Activated CD8-positive, alpha-beta T cell treated with anti-CD3 and anti-CD28 coated beads for 36 hours (primary cell): ENCODE results near the gene SLC1A7. TPM values are rescaled to one million over a fixed set of nuclear protein-coding genes. Genes with fewer than 3 reads are reported as not detected.

Experiments
- ATAC-seq: fragments of 200-7000 bp; cut with Tn5 transposase; one replicate; pipeline ENCODE4 v1.10.0; 2021; ENCODE audit warnings: mild to moderate bottlenecking, moderate library complexity
- CTCF ChIA-PET: fragments of 350-600 bp; sonication (Branson Sonifier 250); formaldehyde crosslinking; loops from one replicate; lab custom pipeline; 2021; ENCODE audit warnings: antibody characterized with exemption; lab: Charles Lee
- POLR2A ChIA-PET: fragments of 350-600 bp; sonication (Branson Sonifier 250); formaldehyde crosslinking; loops from one replicate; lab custom pipeline; 2021; ENCODE audit warnings: antibody characterized with exemption; lab: Charles Lee
- DNase-seq: peaks from one replicate; pipeline ENCODE4 v3.0.0-alpha.2; 2020
- H3K27ac Mint-ChIP-seq: one replicate; pipeline ENCODE4 v1.8.0; 2021; ENCODE audit warnings: mild to moderate bottlenecking, mixed read lengths
- H3K27me3 Mint-ChIP-seq: one replicate; pipeline ENCODE4 v1.8.0; 2021; ENCODE audit warnings: mixed read lengths
- H3K36me3 Mint-ChIP-seq: one replicate; pipeline ENCODE4 v1.8.0; 2021; ENCODE audit warnings: low read depth, mixed read lengths
- H3K4me1 Mint-ChIP-seq: one replicate; pipeline ENCODE4 v1.8.0; 2021; ENCODE audit warnings: low read depth, mixed read lengths
- H3K4me3 Mint-ChIP-seq: one replicate; pipeline ENCODE4 v1.8.0; 2021; ENCODE audit warnings: mild to moderate bottlenecking, moderate library complexity, mixed read lengths
- H3K9me3 Mint-ChIP-seq: one replicate; pipeline ENCODE4 v1.8.0; 2021; ENCODE audit warnings: mixed read lengths
- intact Hi-C: fragments of 100-400 bp; cut with micrococcal nuclease; formaldehyde crosslinking; loops from one replicate; pipeline ENCODE4 v1.10.0; 2022
- total RNA-seq, 2 experiments: library from RNA; stranded (reverse); gene quantifications; one replicate each; pipeline ENCODE4 v1.2.3, GENCODE V29; 2021
- TF ChIP-seq, protein P1 (sequence below): fragments of 200-600 bp; IDR thresholded peaks from one replicate; pipeline ENCODE4 v1.8.0; 2022; ENCODE audit warnings: antibody characterized with exemption, mild to moderate bottlenecking

Gene SLC1A7
- total RNA-seq, 2 experiments from 2014 or later: not detected

DNA sequence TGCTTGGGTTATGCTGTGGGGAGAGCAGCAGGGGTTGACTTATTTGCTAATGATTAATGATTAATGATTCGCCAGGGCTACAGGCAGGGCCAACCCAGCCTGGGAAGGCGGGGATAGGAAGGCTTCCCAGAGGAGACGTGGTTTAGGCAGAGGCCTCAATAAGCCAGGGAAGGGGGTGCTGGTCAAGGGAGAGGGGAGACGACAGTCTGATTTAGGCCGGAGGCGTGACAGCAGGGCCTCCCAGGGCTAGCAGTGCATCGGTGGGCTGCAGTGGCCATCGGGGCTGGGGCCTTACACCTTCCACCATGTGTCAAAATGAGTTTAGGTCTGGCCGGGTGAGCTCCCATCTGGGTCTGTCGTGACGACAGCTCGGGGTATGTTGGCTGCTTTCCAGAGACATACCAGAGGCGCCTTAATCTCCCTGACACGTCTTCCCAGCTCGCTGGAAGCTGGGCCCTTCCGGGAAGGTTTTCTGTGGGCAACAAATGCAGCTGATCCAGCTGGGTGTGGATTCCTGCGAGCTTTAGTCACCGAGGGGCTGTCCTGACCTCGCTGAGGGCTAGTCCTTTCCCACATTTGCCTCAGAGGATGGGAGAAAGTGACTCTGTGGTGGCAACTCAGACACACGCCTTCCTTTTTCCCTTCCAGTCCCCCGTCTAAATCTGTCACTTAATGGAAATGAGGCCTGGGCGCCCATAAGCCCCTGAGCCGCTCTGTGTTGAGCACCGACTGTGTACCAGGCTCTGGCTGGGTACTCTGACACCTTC lies 3.7 kb upstream of the SLC1A7 start:
- no peaks in the 10 kb centered on the region for H3K27me3 Mint-ChIP-seq
- ChIA-PET POLR2A (no interaction called here), CTCF (interaction anchor here (1.4 kb wide), 1 partner anchor 36 kb away, joined by 4 read pairs; no protein-coding TSS in a partner anchor)
- H3K4me1 Mint-ChIP-seq: no peaks in the 10 kb centered on the region
- no peaks in the 10 kb centered on the region for H3K36me3 Mint-ChIP-seq
- no peak overlapping the region for H3K27ac Mint-ChIP-seq
- DNase-seq (no peak), ATAC-seq (no peak)
- TF ChIP-seq, protein P1, sequence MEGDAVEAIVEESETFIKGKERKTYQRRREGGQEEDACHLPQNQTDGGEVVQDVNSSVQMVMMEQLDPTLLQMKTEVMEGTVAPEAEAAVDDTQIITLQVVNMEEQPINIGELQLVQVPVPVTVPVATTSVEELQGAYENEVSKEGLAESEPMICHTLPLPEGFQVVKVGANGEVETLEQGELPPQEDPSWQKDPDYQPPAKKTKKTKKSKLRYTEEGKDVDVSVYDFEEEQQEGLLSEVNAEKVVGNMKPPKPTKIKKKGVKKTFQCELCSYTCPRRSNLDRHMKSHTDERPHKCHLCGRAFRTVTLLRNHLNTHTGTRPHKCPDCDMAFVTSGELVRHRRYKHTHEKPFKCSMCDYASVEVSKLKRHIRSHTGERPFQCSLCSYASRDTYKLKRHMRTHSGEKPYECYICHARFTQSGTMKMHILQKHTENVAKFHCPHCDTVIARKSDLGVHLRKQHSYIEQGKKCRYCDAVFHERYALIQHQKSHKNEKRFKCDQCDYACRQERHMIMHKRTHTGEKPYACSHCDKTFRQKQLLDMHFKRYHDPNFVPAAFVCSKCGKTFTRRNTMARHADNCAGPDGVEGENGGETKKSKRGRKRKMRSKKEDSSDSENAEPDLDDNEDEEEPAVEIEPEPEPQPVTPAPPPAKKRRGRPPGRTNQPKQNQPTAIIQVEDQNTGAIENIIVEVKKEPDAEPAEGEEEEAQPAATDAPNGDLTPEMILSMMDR: no peak
- no peaks in the 10 kb centered on the region for H3K9me3 Mint-ChIP-seq
- intact Hi-C loops: no loop called here
- H3K4me3 Mint-ChIP-seq: no peak overlapping the region

DNA sequence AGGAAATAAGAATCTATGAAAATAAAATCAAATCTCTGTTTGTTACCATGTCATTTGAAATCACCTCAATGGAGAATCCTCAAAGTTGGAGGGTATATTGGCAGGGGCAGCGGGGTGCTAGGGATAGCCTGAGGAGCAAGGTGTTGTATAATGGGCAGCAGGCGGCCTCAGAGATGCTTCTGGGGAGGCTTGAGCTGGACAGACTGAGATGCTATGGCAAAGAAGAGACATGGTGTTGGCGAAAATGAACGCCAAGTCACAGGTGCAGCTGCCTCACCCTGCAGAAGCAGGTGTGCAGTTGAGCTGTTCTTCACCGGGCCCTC lies 3.1 kb upstream of the SLC1A7 start:
- DNase-seq (no peak), ATAC-seq (no peak)
- no peak overlapping the region for H3K4me3 Mint-ChIP-seq
- intact Hi-C loops: no loop called here
- no peaks in the 10 kb centered on the region for H3K9me3 Mint-ChIP-seq
- H3K4me1 Mint-ChIP-seq: no peaks in the 10 kb centered on the region
- CTCF ChIA-PET: interaction anchor here (1.4 kb wide), 1 partner anchor 36 kb away, joined by 4 read pairs; no protein-coding TSS in a partner anchor
- no peaks in the 10 kb centered on the region for H3K27me3 Mint-ChIP-seq
- POLR2A ChIA-PET: no interaction called here
- TF ChIP-seq, protein P1: no peak
- no peak overlapping the region for H3K27ac Mint-ChIP-seq
- no peaks in the 10 kb centered on the region for H3K36me3 Mint-ChIP-seq

DNA sequence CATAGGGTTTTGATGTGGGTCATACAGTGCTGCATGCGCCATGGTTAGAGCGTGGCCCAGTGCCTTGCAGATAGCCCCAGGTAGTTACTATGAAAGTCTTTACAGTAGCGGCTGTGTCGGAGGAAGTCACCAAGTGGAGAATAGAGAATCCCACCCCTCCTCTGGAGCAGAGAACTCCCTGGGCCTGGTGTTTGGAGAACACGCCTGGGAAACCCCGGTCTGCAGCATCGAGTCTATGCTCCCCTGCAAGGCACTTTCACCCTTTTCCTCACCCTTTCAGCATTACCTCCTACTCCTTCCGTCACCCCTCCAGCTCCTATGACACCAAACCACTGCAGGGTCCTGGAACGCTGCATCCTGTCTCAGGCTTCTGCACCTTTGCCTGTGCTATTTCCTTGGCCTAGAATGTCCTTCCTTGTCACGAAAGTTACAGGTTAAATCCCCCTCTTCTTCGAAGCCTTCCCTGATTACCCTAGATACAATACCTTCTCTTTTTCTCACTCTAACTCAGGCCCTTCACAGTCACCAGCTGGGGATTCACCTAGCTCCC lies 2.7 kb upstream of the SLC1A7 start:
- CTCF ChIA-PET: interaction anchor here (1.4 kb wide), 1 partner anchor 37 kb away, joined by 4 read pairs; no protein-coding TSS in a partner anchor
- intact Hi-C loops: no loop called here
- Mint-ChIP-seq H3K36me3 (no peaks in the 10 kb centered on the region), H3K4me1 (no peaks in the 10 kb centered on the region), H3K27ac (no peak overlapping the region), H3K9me3 (no peaks in the 10 kb centered on the region), H3K27me3 (no peaks in the 10 kb centered on the region), H3K4me3 (no peak overlapping the region)
- DNase-seq (no peak), ATAC-seq (no peak)
- TF ChIP-seq, protein P1: no peak
- POLR2A ChIA-PET: no interaction called here

DNA sequence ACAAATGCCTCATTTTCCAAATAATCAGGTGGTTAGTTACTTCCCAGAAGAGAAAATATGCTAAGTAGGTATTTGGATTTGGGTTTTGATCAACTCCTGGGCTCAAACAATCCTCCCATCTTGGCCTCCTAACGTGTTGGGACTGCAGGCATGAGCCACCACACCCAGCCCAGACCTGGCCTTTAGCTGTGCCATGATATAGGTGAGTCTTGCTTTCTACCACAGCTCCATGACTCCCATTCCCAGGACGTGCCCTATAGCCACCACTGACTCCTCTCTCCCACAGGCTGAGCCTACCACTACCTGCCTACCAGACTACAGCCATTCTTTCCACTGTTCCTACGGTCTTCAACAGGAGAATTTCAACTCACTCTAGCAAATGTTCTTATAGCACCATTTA lies 1.8 kb upstream of the SLC1A7 start:
- no peak for DNase-seq
- H3K4me1 Mint-ChIP-seq: no peaks in the 10 kb centered on the region
- TF ChIP-seq, protein P1: no peak
- ATAC-seq: no peak
- no peak overlapping the region for H3K27ac Mint-ChIP-seq
- ChIA-PET CTCF (interaction anchor here (0.6 kb wide), 1 partner anchor 127 kb away, joined by 4 read pairs; no protein-coding TSS in a partner anchor), POLR2A (no interaction called here)
- H3K9me3 Mint-ChIP-seq: no peaks in the 10 kb centered on the region
- intact Hi-C loops: no loop called here
- no peak overlapping the region for H3K4me3 Mint-ChIP-seq
- H3K27me3 Mint-ChIP-seq: no peaks in the 10 kb centered on the region
- no peaks in the 10 kb centered on the region for H3K36me3 Mint-ChIP-seq

DNA sequence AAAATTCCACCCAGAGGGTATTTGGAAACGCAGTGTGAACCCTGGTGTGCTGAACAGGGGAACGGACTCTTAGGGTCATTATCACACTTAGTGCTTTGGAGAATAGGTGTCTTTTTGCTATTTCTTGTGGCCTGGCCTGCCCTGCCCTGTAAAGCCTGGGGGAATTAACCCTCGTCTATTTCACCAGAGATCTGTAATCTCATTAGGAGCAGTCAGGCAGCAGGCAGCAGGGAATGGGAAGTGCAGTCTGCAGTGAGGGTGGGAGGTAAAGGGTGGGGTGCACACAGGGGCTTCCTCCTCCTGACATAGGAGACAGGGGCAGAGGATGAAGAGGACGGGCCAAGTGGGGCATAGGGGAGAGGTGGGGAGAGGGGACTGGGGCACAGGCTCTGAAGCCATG lies 1.1 kb upstream of the SLC1A7 start:
- TF ChIP-seq, protein P1: no peak

More for the DNA sequence above, 1.1 kb upstream of the SLC1A7 start:
- Mint-ChIP-seq H3K27ac (no peak overlapping the region), H3K4me1 (no peaks in the 10 kb centered on the region), H3K4me3 (no peak overlapping the region), H3K36me3 (no peaks in the 10 kb centered on the region), H3K9me3 (no peaks in the 10 kb centered on the region), H3K27me3 (no peaks in the 10 kb centered on the region)
- ChIA-PET POLR2A (no interaction called here), CTCF (interaction anchor here (0.6 kb wide), 1 partner anchor 127 kb away, joined by 4 read pairs; no protein-coding TSS in a partner anchor)
- no peak for ATAC-seq
- intact Hi-C loops: no loop called here
- no peak for DNase-seq
